Kidney (tissue), 14 donors: Measurements from ENCODE around the gene NPB. TPM values are rescaled to one million over a fixed set of nuclear protein-coding genes. Genes with fewer than 3 reads are reported as not detected.

ENCODE experiments used
- DNase-seq, 5 donors: peaks; one replicate each; pipeline ENCODE4 v3.0.0-alpha.2; 2013 to 2020
- FAIRE-seq: peaks from 2 replicates; lab custom pipeline; 2012; peaks lifted over from hg19 to GRCh38; lab: Jason Lieb, UNC
- H3K27ac ChIP-seq, 2 donors: one replicate each; pipeline ENCODE4 v1.7.0; 2013; ENCODE audit warnings: low read depth in 2 of 2, low read length in 2 of 2, inconsistent platforms in 1 of 2
- H3K27me3 ChIP-seq: one replicate; pipeline ENCODE4 v1.7.1; 2013; ENCODE audit warnings: low read length, inconsistent platforms; ENCODE audit not compliant: control insufficient read depth, insufficient read depth
- H3K36me3 ChIP-seq, 3 donors: one replicate each; pipeline versions ENCODE4 v1.7.0 to v1.7.1; 2013; ENCODE audit warnings: low read length in 3 of 3, control low read depth in 1 of 3, inconsistent platforms in 1 of 3; ENCODE audit not compliant: insufficient read depth in 3 of 3, control insufficient read depth in 2 of 3
- H3K4me1 ChIP-seq, 3 donors: one replicate each; pipeline versions ENCODE4 v1.7.0 to v1.7.1; 2013; ENCODE audit warnings: low read length in 3 of 3, inconsistent platforms in 1 of 3, low read depth in 1 of 3; ENCODE audit not compliant: control insufficient read depth in 2 of 3, insufficient read depth in 2 of 3
- H3K4me3 ChIP-seq, 3 donors: one replicate each; pipeline versions ENCODE4 v1.7.0 to v1.8.1; 2013; ENCODE audit warnings: low read length in 3 of 3, control low read depth in 1 of 3, inconsistent platforms in 1 of 3
- H3K9ac ChIP-seq, 3 donors: one replicate each; pipeline versions ENCODE4 v1.7.0 to v1.7.1; 2013; ENCODE audit warnings: low read length in 3 of 3, control low read depth in 1 of 3, inconsistent platforms in 1 of 3
- H3K9me3 ChIP-seq, 3 donors: one replicate each; pipeline versions ENCODE4 v1.7.0 to v1.7.1; 2013; ENCODE audit warnings: low read length in 3 of 3, control low read depth in 1 of 3, inconsistent platforms in 1 of 3; ENCODE audit not compliant: control insufficient read depth in 2 of 3, insufficient read depth in 1 of 3
- intact Hi-C: fragments of 100-400 bp; cut with DNase I; formaldehyde crosslinking; loops from one replicate; pipeline ENCODE4 v1.11.1; 2022
- polyA plus RNA-seq: library from polyadenylated mRNA; stranded (reverse); fragments of 350-450 nt; fragmentation: Illumina TruSeq; extraction: RNeasy Lipid Tissue Mini Kit (QIAGEN cat#74804); gene quantifications from one replicate; pipeline ENCODE4 v1.2.3, GENCODE V29; 2014; ENCODE audit warnings: low read depth, low replicate concordance; ENCODE audit not compliant: insufficient read depth
- total RNA-seq: library from RNA; stranded (reverse); fragmentation: NEBNext Ultra II Directional; extraction: Animal tissue kit (Norgen Biotek cat#: 25700); gene quantifications from one replicate; pipeline ENCODE4 v1.2.1, GENCODE V29; 2021
- TF ChIP-seq, protein P1 (sequence below): IDR thresholded peaks from 3 replicates; pipeline ENCODE4 v1.5.1; 2012; ENCODE audit warnings: mild to moderate bottlenecking, moderate library complexity, borderline replicate concordance; ENCODE audit not compliant: insufficient read depth; ENCODE audit errors: extremely low read depth
- donor health status: control.
- donor health status: control.
- donor health status: control.
- donor health status: control.
- donor health status: control.
- donor health status: DM: yes; HTN: yes; CAD: no.
- donor health status: Normal renal cell carcinoma (clear cell type).

The NPB gene
- total and polyA plus RNA-seq, 2 donors from 2014 or later = 0.66 to 1.4 TPM

- FAIRE-seq (no peak), DNase-seq (no peak)
- no peak overlapping the region for H3K27ac ChIP-seq
- H3K4me3 ChIP-seq = peak overlapping the region in 1 of 3 donors; percentile 74
- H3K9ac ChIP-seq = no peak overlapping the region
- TF ChIP-seq, protein P1, sequence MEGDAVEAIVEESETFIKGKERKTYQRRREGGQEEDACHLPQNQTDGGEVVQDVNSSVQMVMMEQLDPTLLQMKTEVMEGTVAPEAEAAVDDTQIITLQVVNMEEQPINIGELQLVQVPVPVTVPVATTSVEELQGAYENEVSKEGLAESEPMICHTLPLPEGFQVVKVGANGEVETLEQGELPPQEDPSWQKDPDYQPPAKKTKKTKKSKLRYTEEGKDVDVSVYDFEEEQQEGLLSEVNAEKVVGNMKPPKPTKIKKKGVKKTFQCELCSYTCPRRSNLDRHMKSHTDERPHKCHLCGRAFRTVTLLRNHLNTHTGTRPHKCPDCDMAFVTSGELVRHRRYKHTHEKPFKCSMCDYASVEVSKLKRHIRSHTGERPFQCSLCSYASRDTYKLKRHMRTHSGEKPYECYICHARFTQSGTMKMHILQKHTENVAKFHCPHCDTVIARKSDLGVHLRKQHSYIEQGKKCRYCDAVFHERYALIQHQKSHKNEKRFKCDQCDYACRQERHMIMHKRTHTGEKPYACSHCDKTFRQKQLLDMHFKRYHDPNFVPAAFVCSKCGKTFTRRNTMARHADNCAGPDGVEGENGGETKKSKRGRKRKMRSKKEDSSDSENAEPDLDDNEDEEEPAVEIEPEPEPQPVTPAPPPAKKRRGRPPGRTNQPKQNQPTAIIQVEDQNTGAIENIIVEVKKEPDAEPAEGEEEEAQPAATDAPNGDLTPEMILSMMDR = no peak
- peaks cover 0 to 28% (median 10%) of the 10 kb centered on the region in 3 donors for H3K4me1 ChIP-seq
- no peaks in the 10 kb centered on the region for H3K9me3 ChIP-seq
- peaks cover 2 to 33% (median 22%) of the 10 kb centered on the region in 3 donors for H3K36me3 ChIP-seq
- no peaks in the 10 kb centered on the region for H3K27me3 ChIP-seq
- intact Hi-C loops = no loop called here
Measured at GRCh38 chr17:81858170-81858966, 43.7 kb upstream of the NPB start.

GRCh38 chr17:81858967-81859905, 42.8 kb upstream of the NPB start:
- intact Hi-C loops = no loop called here
- DNase-seq = peak in 1 of 5 donors; percentile 69
- Histone ChIP-seq H3K27ac (peak overlapping the region in 1 of 2 donors; percentile 89), H3K27me3 (no peaks in the 10 kb centered on the region), H3K9ac (peak overlapping the region; percentile 63 to 94 (median 76)), H3K4me3 (peak overlapping the region; percentile 74 to 94 (median 85)), H3K9me3 (no peaks in the 10 kb centered on the region), H3K4me1 (peaks cover 0 to 29% (median 10%) of the 10 kb centered on the region in 3 donors), H3K36me3 (peaks cover 2 to 26% (median 18%) of the 10 kb centered on the region in 3 donors)
- TF ChIP-seq, protein P1 = no peak
- FAIRE-seq = no peak

DNA sequence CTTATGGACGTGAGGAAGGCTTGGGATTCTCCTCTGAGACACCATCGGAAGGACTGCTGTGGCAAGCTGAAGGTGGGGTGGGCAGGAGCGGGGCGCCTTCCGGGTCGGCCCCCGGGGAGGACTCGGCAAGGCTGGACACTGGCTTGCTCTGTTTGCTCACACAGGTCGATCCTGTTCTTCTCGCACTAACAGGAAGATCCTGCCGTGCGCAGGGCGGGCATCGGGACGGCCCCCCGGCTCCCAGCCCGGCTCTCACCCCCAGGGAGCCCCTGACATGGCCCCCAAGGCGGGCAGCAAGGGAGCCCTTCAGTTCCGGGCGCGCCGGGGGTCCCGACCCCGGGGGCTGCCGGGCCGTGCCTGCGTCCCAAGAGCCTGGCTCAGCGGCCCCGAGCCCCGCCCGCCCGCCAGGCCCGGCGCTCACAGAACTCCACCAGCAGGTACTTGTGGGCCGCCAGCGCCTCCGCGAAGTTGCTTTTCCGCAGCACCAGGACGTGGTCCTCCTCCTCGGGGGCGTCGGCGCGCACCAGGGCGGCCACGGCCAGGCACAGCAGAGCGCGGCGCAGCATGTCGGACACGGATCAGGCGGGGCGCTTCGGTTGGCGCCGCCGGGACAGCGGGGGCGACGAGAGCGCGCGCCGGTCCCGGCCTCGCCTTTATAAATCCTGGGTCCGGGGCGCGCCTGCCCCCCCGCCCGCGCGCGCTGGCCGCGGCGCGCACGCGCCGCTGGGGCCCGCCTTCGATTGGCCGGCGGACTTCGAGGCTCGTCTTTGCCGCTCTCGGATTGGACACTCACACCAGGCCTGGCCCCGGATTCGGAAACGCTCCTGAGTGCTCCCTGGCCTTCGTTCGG, 41.9 kb upstream of the NPB start, which contains the start of gene P4HB:
P4HB (minus strand) TSS at position 630 of the 850 bp plus-strand sequence; CDS start at position 566, 64 bp downstream.
- Histone ChIP-seq H3K9me3 (no peaks in the 10 kb centered on the region), H3K9ac (peak within 1 kb of the TSS; percentile 76 to 94 (median 88)), H3K27me3 (no peaks in the 10 kb centered on the region), H3K4me1 (peaks cover 0 to 29% (median 12%) of the 10 kb centered on the region in 3 donors), H3K36me3 (peaks cover 2 to 21% (median 14%) of the 10 kb centered on the region in 3 donors), H3K4me3 (peak within 1 kb of the TSS; percentile 76 to 94 (median 85)), H3K27ac (peak within 1 kb of the TSS; percentile 92 to 98)
- TF ChIP-seq, protein P1 = no peak
- intact Hi-C loops = no loop called here
- DNase-seq = no peak
- FAIRE-seq = no peak
